GM18867 (cell line): ENCODE data around the gene ZDHHC1.
"Not testable (repeated sequence)": the region's sequence is repeated elsewhere in the genome, so short reads cannot be mapped to it uniquely, and the experiment has no call there.

ENCODE experiments used
- ATAC-seq: cut with Tn5 transposase; IDR thresholded peaks from one replicate; pipeline ENCODE4 v1.9.1; 2021; ENCODE audit warnings: mild to moderate bottlenecking, moderate library complexity; ENCODE audit not compliant: unreplicated experiment

ZDHHC1 gene

GRCh38 chr16:67364600-67365235 lies 51.6 kb downstream of the ZDHHC1 start:
- ATAC-seq, result no peak

- no peak for ATAC-seq
Measured at GRCh38 chr16:67361038-67361437, 55.2 kb downstream of the ZDHHC1 start.

GRCh38 chr16:67359540-67360269 lies 56.6 kb downstream of the ZDHHC1 start:
- ATAC-seq, result not testable (repeated sequence)

GRCh38 chr16:67357561-67357960 lies 58.7 kb downstream of the ZDHHC1 start:
- no peak for ATAC-seq

GRCh38 chr16:67356396-67356795 lies 59.9 kb downstream of the ZDHHC1 start:
- no peak for ATAC-seq

GRCh38 chr16:67352463-67352862 lies 63.8 kb downstream of the ZDHHC1 start:
- not testable (repeated sequence) for ATAC-seq

GRCh38 chr16:67350324-67350723 lies 66.0 kb downstream of the ZDHHC1 start:
- no peak for ATAC-seq

GRCh38 chr16:67349172-67349571 lies 67.1 kb downstream of the ZDHHC1 start:
- ATAC-seq, result no peak

GRCh38 chr16:67346341-67346740 lies 69.9 kb downstream of the ZDHHC1 start:
- ATAC-seq, result no peak

- ATAC-seq, result no peak
Measured at GRCh38 chr16:67345401-67345800, 70.9 kb downstream of the ZDHHC1 start.
